Measurements from ENCODE around the gene DHRS7. TPM values are rescaled to one million over a fixed set of nuclear protein-coding genes. Genes with fewer than 3 reads are reported as not detected.
A peak's percentile ranks its signal among the peaks of the same experiment; 100 is the strongest.
"Not testable (repeated sequence)": the region's sequence is repeated elsewhere in the genome, so short reads cannot be mapped to it uniquely, and the experiment has no call there.

Gene DHRS7
- polyA plus RNA-seq, 1 donor: 93.9 TPM

- DNase-seq: no peak
Observed at GRCh38 chr14:60133487-60133886, 31.7 kb downstream of the DHRS7 start.

- DNase-seq: no peak
Observed at GRCh38 chr14:60125918-60126317, 39.3 kb downstream of the DHRS7 start.

- no peak for DNase-seq
Observed at GRCh38 chr14:60116181-60116580, 49.0 kb downstream of the DHRS7 start.

GRCh38 chr14:60114881-60115280, 50.3 kb downstream of the DHRS7 start:
- DNase-seq: no peak

- DNase-seq: no peak
Observed at GRCh38 chr14:60111732-60112131, 53.5 kb downstream of the DHRS7 start.

- no peak for DNase-seq
Observed at GRCh38 chr14:60107477-60107876, 57.7 kb downstream of the DHRS7 start.

- DNase-seq: no peak
Observed at GRCh38 chr14:60106339-60106738, 58.9 kb downstream of the DHRS7 start.

- DNase-seq: peak; percentile 32
Observed at GRCh38 chr14:60102389-60102788, 62.8 kb downstream of the DHRS7 start.

GRCh38 chr14:60101786-60102185, 63.4 kb downstream of the DHRS7 start:
- DNase-seq: no peak

- not testable (repeated sequence) for DNase-seq
Observed at GRCh38 chr14:60099855-60100254, 65.3 kb downstream of the DHRS7 start.

- no peak for DNase-seq
Observed at GRCh38 chr14:60097974-60098373, 67.2 kb downstream of the DHRS7 start.

GRCh38 chr14:60095781-60096450, 69.3 kb downstream of the DHRS7 start:
- no peak for DNase-seq

GRCh38 chr14:60095231-60095630, 70.0 kb downstream of the DHRS7 start:
- no peak for DNase-seq

GRCh38 chr14:60094306-60094897, 70.8 kb downstream of the DHRS7 start:
- no peak for DNase-seq

Other genes starting within 250 kb of the DHRS7 start
- 0.34 TPM for gene LRRC9, start 245.3 kb downstream of the DHRS7 start, polyA plus RNA-seq (ENCODE audit: insufficient read length)
- 49.2 TPM for gene PCNX4, start 73.5 kb downstream of the DHRS7 start, polyA plus RNA-seq (ENCODE audit: insufficient read length)
- gene PPM1A, start 83.8 kb upstream of the DHRS7 start, polyA plus RNA-seq (ENCODE audit: insufficient read length): 69.0 TPM

Measured in hindlimb muscle (tissue), 1 donor.